GM13976 (cell line): ENCODE measurements around the gene GASK1A.

ENCODE experiments used
- DNase-seq: peaks from one replicate; pipeline ENCODE4 v3.0.0; 2012; ENCODE audit warnings: low spot score
- CTCF ChIP-seq: IDR thresholded peaks from 2 replicates; pipeline ENCODE4 v1.5.1; 2012; ENCODE audit warnings: borderline replicate concordance, mild to moderate bottlenecking; ENCODE audit not compliant: insufficient read depth; ENCODE audit errors: extremely low read depth, missing control alignments, control extremely low read depth
- in situ Hi-C: fragments of 300-500 bp; cut with MboI; formaldehyde crosslinking; loops from one replicate; pipeline ENCODE4 v1.12.0; 2022; ENCODE audit warnings: low sequenced_read_pairs, mixed read lengths, inconsistent platforms; ENCODE audit not compliant: unreplicated experiment

Gene GASK1A

GRCh38 chr3:43006825-43007224 lies 27.7 kb downstream of the GASK1A start:
- DNase-seq = no peak
- TF ChIP-seq CTCF = no peak
- in situ Hi-C loops = no loop called here

- in situ Hi-C loops = no loop called here
- DNase-seq = no peak
- no peak for TF ChIP-seq CTCF
Measured at GRCh38 chr3:43009547-43009946, 30.4 kb downstream of the GASK1A start.

- no peak for DNase-seq
- in situ Hi-C loops = no loop called here
- TF ChIP-seq CTCF = no peak
Measured at GRCh38 chr3:43010638-43011037, 31.5 kb downstream of the GASK1A start.

GRCh38 chr3:43011638-43012037 lies 32.5 kb downstream of the GASK1A start:
- in situ Hi-C loops = no loop called here
- no peak for TF ChIP-seq CTCF
- DNase-seq = no peak

- no peak for DNase-seq
- in situ Hi-C loops = no loop called here
- no peak for TF ChIP-seq CTCF
Measured at GRCh38 chr3:43012174-43012573, 33.1 kb downstream of the GASK1A start.

GRCh38 chr3:43013256-43013655 lies 34.1 kb downstream of the GASK1A start:
- TF ChIP-seq CTCF = no peak
- in situ Hi-C loops = no loop called here
- DNase-seq = no peak

GRCh38 chr3:43013743-43014155 lies 34.6 kb downstream of the GASK1A start:
- in situ Hi-C loops = no loop called here
- no peak for TF ChIP-seq CTCF
- DNase-seq = no peak
